RWPE1 (cell line): ENCODE data around the gene RHBDL3.

ENCODE experiments used
- CTCF ChIA-PET: fragments of 350-600 bp; sonication (Branson Sonifier 250); formaldehyde crosslinking; extraction: SDS; loops from one replicate; lab custom pipeline; 2021; lab: Yijun Ruan, JAX
- POLR2A ChIA-PET: fragments of 400-600 bp; formaldehyde crosslinking; extraction: SDS; loops from one replicate; lab custom pipeline; 2020; ENCODE audit warnings: antibody characterized with exemption; ENCODE audit not compliant: low non-redundant PET; lab: Yijun Ruan, JAX
- DNase-seq: peaks from one replicate; pipeline ENCODE4 v3.0.0; 2012; ENCODE audit warnings: low spot score
- H3K27ac ChIP-seq: fragments of 450-650 bp; 2 replicates; pipeline ENCODE4 v1.5.1; 2017
- CTCF ChIP-seq: fragments of 450-650 bp; conservative IDR thresholded peaks from 2 replicates; pipeline ENCODE4 v1.5.1; 2017; ENCODE audit warnings: low read depth, mild to moderate bottlenecking

Gene RHBDL3

DNA sequence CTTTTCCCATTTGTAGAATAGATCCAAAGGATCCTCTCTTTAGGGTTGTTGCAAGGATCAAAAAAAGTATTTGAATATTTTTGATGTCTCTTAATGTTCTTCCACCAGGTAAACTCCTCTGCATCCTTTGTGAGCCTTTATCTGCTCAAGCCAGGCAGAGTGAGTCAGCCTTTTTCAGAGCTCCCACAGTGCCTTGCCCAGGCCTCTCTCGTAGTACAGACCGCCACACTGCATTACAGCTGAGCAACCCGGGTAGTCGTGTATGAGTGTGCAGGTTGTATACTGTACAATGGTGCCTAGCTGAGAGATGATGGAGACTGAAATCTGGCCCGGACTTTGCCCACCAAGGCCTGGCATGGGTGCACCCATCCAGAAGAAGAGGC is 20.9 kb downstream of the RHBDL3 start:
- no peak overlapping the region for H3K27ac ChIP-seq
- ChIA-PET CTCF (no interaction called here), POLR2A (no interaction called here)
- no peak for DNase-seq
- no peak for TF ChIP-seq CTCF

GRCh38 chr17:32287804-32288511 is 22.3 kb downstream of the RHBDL3 start:
- POLR2A ChIA-PET, result no interaction called here
- no peak for TF ChIP-seq CTCF
- no peak overlapping the region for H3K27ac ChIP-seq
- DNase-seq, result no peak
- CTCF ChIA-PET, result interaction anchor here (0.6 kb wide), 1 partner anchor 37 kb away, joined by 5 read pairs; no protein-coding TSS in a partner anchor

DNA sequence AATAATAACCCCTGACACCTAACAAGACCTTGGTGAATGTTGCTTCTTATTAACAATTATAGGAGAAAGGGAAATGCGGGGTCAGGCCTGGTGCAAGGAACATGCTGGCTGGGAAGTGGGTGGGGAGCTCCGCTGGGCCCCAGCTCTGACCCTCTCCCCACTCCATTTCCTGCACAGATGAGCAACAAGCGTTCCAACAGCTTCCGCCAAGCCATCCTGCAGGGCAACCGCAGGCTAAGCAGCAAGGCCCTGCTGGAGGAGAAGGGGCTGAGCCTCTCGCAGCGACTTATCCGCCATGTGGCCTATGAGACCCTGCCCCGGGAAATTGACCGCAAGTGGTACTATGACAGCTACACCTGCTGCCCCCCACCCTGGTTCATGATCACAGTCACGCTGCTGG is 23.0 kb downstream of the RHBDL3 start:
- TF ChIP-seq CTCF, result no peak
- no peak for DNase-seq
- ChIA-PET POLR2A (no interaction called here), CTCF (no interaction called here)
- H3K27ac ChIP-seq, result no peak overlapping the region

DNA sequence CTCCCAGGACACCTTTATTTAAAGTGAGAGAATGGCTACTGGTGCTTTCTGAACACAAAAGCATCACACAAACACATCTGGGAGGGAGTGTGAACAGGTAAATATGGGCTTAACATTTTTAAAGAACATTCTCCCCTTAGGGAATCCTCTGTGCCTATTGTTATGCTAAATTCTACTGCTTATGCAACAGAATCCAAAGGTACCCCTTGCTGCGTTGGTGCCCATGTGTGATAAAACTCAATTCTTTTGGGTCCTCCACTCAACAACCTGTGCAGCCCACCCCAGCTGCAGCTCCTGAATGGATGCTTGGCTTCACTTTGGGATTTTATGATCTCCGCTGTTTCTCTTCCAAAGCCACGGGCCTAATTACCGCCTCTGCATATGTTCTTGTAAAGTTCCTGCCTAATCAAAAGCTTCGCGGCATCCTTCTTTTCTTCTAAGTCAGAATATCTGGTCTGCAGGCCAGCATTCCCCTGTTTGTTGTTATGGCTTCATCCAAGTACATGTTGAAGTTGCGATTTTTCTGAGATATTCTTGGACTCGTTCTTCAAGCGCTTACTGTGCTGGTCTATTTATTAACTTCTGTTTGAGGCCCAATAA is 23.9 kb downstream of the RHBDL3 start:
- ChIA-PET POLR2A (no interaction called here), CTCF (no interaction called here)
- no peak overlapping the region for H3K27ac ChIP-seq
- no peak for TF ChIP-seq CTCF
- no peak for DNase-seq

GRCh38 chr17:32292094-32292493 is 26.5 kb downstream of the RHBDL3 start:
- H3K27ac ChIP-seq, result no peak overlapping the region
- CTCF ChIA-PET, result interaction anchor here (0.6 kb wide), 1 partner anchor 17 kb away, joined by 3 read pairs; no protein-coding TSS in a partner anchor
- POLR2A ChIA-PET, result no interaction called here
- no peak for DNase-seq
- TF ChIP-seq CTCF, result no peak

GRCh38 chr17:32297424-32297823 is 31.8 kb downstream of the RHBDL3 start:
- TF ChIP-seq CTCF, result no peak
- ChIA-PET POLR2A (no interaction called here), CTCF (interaction anchor here (0.6 kb wide), 1 partner anchor 164 kb away, joined by 3 read pairs; no protein-coding TSS in a partner anchor)
- H3K27ac ChIP-seq, result no peak overlapping the region
- DNase-seq, result no peak
